Measurements from ENCODE around the gene TCF4.

DNA sequence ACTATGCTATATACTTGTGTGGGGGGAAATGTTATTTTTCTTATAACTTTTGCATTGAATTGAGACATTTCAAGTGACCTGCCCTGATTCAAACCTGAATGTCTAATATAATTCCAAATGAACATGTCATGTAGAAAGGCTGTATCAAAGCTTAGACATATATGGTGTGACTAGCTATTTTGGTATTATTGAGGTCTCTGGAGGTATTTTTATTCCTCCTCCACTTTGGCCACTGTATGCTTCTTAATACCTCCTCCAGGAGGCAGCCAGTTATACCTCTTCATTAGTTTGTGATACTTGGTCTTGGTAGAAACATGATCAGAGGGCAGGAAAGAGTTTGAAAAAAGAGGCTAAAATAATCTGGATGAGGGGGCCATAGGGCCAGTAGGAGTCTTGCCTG is 217.1 kb downstream of the TCF4 start:
- TF ChIP-seq, protein P1, sequence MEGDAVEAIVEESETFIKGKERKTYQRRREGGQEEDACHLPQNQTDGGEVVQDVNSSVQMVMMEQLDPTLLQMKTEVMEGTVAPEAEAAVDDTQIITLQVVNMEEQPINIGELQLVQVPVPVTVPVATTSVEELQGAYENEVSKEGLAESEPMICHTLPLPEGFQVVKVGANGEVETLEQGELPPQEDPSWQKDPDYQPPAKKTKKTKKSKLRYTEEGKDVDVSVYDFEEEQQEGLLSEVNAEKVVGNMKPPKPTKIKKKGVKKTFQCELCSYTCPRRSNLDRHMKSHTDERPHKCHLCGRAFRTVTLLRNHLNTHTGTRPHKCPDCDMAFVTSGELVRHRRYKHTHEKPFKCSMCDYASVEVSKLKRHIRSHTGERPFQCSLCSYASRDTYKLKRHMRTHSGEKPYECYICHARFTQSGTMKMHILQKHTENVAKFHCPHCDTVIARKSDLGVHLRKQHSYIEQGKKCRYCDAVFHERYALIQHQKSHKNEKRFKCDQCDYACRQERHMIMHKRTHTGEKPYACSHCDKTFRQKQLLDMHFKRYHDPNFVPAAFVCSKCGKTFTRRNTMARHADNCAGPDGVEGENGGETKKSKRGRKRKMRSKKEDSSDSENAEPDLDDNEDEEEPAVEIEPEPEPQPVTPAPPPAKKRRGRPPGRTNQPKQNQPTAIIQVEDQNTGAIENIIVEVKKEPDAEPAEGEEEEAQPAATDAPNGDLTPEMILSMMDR (IDR thresholded peaks at IDR 0.05; ENCODE audit: low read depth, low read length, poor library complexity, severe bottlenecking): no peak
- TF ChIP-seq EZH2phosphoT487 (IDR thresholded peaks at IDR 0.05; ENCODE audit: borderline replicate concordance, low read length): no peak

Measured in DOHH2 (cell line).